ENCODE measurements around the gene TTC9B.

DNA sequence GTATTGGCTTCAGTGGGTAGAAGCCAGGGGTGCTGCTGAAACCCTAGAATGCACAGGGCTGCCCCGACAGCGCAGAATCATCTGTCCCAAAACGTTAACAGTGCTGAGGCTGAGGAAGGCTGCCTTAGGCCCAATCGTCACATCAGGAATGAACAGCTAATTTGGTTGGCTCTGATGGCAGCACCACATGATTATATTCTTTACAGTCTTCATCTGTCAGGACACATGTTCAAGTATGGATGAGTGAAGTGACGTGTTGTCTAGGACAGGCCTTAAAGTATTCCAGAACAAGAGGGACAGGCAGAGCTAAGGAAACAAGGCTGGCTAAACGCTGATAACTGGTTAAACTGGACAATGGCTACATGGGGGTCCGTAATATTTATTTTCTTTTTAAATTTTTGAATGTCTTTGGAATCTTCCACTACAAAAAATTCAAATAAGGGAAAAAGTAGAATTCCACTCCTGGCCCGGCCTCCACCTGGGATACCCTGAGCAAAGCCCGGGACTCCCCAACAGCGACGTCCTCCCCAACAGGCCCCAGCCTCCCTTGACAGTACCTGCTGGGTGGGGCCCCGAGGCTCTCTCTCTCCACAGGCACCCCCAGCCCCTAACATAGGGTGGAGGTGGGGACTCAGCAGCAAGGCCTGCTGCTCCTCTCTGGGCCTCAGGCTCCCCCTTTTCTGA is 23.1 kb upstream of the TTC9B start:
- TF ChIP-seq, protein P1, sequence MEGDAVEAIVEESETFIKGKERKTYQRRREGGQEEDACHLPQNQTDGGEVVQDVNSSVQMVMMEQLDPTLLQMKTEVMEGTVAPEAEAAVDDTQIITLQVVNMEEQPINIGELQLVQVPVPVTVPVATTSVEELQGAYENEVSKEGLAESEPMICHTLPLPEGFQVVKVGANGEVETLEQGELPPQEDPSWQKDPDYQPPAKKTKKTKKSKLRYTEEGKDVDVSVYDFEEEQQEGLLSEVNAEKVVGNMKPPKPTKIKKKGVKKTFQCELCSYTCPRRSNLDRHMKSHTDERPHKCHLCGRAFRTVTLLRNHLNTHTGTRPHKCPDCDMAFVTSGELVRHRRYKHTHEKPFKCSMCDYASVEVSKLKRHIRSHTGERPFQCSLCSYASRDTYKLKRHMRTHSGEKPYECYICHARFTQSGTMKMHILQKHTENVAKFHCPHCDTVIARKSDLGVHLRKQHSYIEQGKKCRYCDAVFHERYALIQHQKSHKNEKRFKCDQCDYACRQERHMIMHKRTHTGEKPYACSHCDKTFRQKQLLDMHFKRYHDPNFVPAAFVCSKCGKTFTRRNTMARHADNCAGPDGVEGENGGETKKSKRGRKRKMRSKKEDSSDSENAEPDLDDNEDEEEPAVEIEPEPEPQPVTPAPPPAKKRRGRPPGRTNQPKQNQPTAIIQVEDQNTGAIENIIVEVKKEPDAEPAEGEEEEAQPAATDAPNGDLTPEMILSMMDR (IDR thresholded peaks at IDR 0.05), result no peak
- TF ChIP-seq POLR2AphosphoS5 (IDR thresholded peaks at IDR 0.05) (no peak), POLR2A (IDR thresholded peaks at IDR 0.05) (no peak)
